Neural cell (in vitro differentiated cells): ENCODE measurements around the gene SYT11. TPM values are rescaled to one million over a fixed set of nuclear protein-coding genes. Genes with fewer than 3 reads are reported as not detected.

Experiments
- H2AFZ ChIP-seq: fragments of 200-600, 300-800 bp; sonication (generic), shearing (Covaris generic); 2 replicates; pipeline ENCODE4 v1.6.0; 2014; ENCODE audit warnings: low read depth, mild to moderate bottlenecking, antibody characterized with exemption, low read length, moderate library complexity
- H3F3A ChIP-seq: fragments of 200-600 bp; shearing (Covaris generic); 2 replicates; pipeline ENCODE4 v1.6.1; 2016; ENCODE audit warnings: mild to moderate bottlenecking, moderate library complexity, mixed read lengths, antibody characterized with exemption, low read length; ENCODE audit not compliant: insufficient read depth, poor library complexity, severe bottlenecking
- H3K27ac ChIP-seq: fragments of 200-600, 300-800 bp; sonication (generic), shearing (Covaris generic); 2 replicates; pipeline ENCODE4 v1.5.1; 2014; ENCODE audit warnings: mild to moderate bottlenecking, low read length, moderate library complexity
- H3K27me3 ChIP-seq: fragments of 300-800, 200-600 bp; sonication (generic), shearing (Covaris generic); 2 replicates; pipeline ENCODE4 v1.6.0; 2014; ENCODE audit warnings: mild to moderate bottlenecking, low read depth, low read length, moderate library complexity; ENCODE audit not compliant: insufficient read depth
- H3K36me3 ChIP-seq: fragments of 300-800, 200-600 bp; sonication (generic), shearing (Covaris generic); 2 replicates; pipeline ENCODE4 v1.5.1; 2014; ENCODE audit warnings: mild to moderate bottlenecking, antibody characterized with exemption, low read length, moderate library complexity; ENCODE audit not compliant: insufficient read depth
- H3K4me2 ChIP-seq: fragments of 300-800, 200-600 bp; sonication (generic), shearing (Covaris generic); 2 replicates; pipeline ENCODE4 v1.6.0; 2014; ENCODE audit warnings: mild to moderate bottlenecking, low read length
- H3K4me3 ChIP-seq: fragments of 300-800, 200-600 bp; sonication (generic), shearing (Covaris generic); 2 replicates; pipeline ENCODE4 v1.5.1; 2014; ENCODE audit warnings: mild to moderate bottlenecking, low read length, moderate library complexity
- H3K79me2 ChIP-seq: fragments of 200-600 bp; shearing (Covaris generic); replicated peaks from 2 replicates; pipeline ENCODE4 v1.6.0; 2014; ENCODE audit warnings: mild to moderate bottlenecking, low read length, moderate library complexity; ENCODE audit not compliant: insufficient read depth
- H3K9ac ChIP-seq: fragments of 300-800, 200-600 bp; sonication (generic), shearing (Covaris generic); 2 replicates; pipeline ENCODE4 v1.6.1; 2016; ENCODE audit warnings: mild to moderate bottlenecking, low read length, mixed read lengths
- H3K9me2 ChIP-seq: fragments of 200-600 bp; shearing (Covaris generic); 2 replicates; pipeline ENCODE4 v1.6.1; 2016; ENCODE audit warnings: mild to moderate bottlenecking, low read length, mixed read lengths; ENCODE audit not compliant: insufficient read depth
- H3K9me3 ChIP-seq: fragments of 200-600, 300-800 bp; sonication (generic), shearing (Covaris generic); 2 replicates; pipeline ENCODE4 v1.6.1; 2016; ENCODE audit warnings: mild to moderate bottlenecking, mixed run types, low read length, moderate library complexity, mixed read lengths
- H4K20me1 ChIP-seq: fragments of 200-600 bp; shearing (Covaris generic); 2 replicates; pipeline ENCODE4 v1.6.1; 2016; ENCODE audit warnings: mild to moderate bottlenecking, mixed run types; ENCODE audit not compliant: insufficient read depth
- CTCF ChIP-seq: fragments of 450-650 bp; IDR thresholded peaks from 2 replicates; pipeline ENCODE4 v1.5.1; 2014; ENCODE audit warnings: antibody characterized with exemption, mild to moderate bottlenecking, moderate library complexity; ENCODE audit not compliant: poor library complexity, severe bottlenecking
- EP300 ChIP-seq: fragments of 450-650 bp; conservative IDR thresholded peaks from 2 replicates; pipeline ENCODE4 v1.6.1; 2014; ENCODE audit warnings: antibody characterized with exemption, mild to moderate bottlenecking, moderate library complexity; ENCODE audit not compliant: poor library complexity, severe bottlenecking
- EZH2 ChIP-seq: fragments of 200-600, 300-800 bp; shearing (Covaris generic), sonication (generic); IDR thresholded peaks from 2 replicates; pipeline ENCODE4 v1.6.1; 2014; ENCODE audit warnings: antibody characterized with exemption, low read length, borderline replicate concordance, mild to moderate bottlenecking; ENCODE audit not compliant: insufficient read depth, poor library complexity, severe bottlenecking
- MXI1 ChIP-seq: fragments of 450-650 bp; conservative IDR thresholded peaks from 2 replicates; pipeline ENCODE4 v1.6.1; 2014; ENCODE audit warnings: antibody characterized with exemption, mild to moderate bottlenecking; ENCODE audit not compliant: poor library complexity, severe bottlenecking
- POLR2AphosphoS5 ChIP-seq: IDR thresholded peaks from 2 replicates; pipeline ENCODE4 v1.6.1; 2012
- RAD21 ChIP-seq: fragments of 450-650 bp; conservative IDR thresholded peaks from 2 replicates; pipeline ENCODE4 v1.6.1; 2014; ENCODE audit warnings: antibody characterized with exemption, mild to moderate bottlenecking, moderate library complexity
- REST ChIP-seq: IDR thresholded peaks from 2 replicates; pipeline ENCODE4 v1.6.1; 2012; ENCODE audit warnings: borderline replicate concordance
- SMC3 ChIP-seq: fragments of 450-650 bp; conservative IDR thresholded peaks from 2 replicates; pipeline ENCODE4 v1.6.1; 2014; ENCODE audit warnings: antibody characterized with exemption, mild to moderate bottlenecking, moderate library complexity; ENCODE audit not compliant: poor library complexity
- TAF1 ChIP-seq: IDR thresholded peaks from 2 replicates; pipeline ENCODE4 v1.6.1; 2012; ENCODE audit warnings: low read depth
- polyA plus RNA-seq: library from polyadenylated mRNA; depleted of rRNA; stranded (reverse); fragments of >200 nt; gene quantifications from 2 replicates; pipeline ENCODE4 v1.2.3, GENCODE V29; 2014

SYT11 gene
- polyA plus RNA-seq, 1 donor from 2014 or later = 122 TPM

GRCh38 chr1:155867766-155868165 is 8.4 kb downstream of the SYT11 start:
- Histone ChIP-seq H3K36me3 (peaks cover 8% of the 10 kb centered on the region), H4K20me1 (peaks cover 43% of the 10 kb centered on the region), H3K4me3 (peak overlapping the region; percentile 48)

GRCh38 chr1:155871390-155871789 is 12.0 kb downstream of the SYT11 start:
- Histone ChIP-seq H3K4me3 (peak overlapping the region; percentile 31), H3F3A (no peaks in the 10 kb centered on the region), H3K9ac (no peak overlapping the region), H2AFZ (no peak overlapping the region), H3K4me2 (no peak overlapping the region), H3K27me3 (no peaks in the 10 kb centered on the region), H3K27ac (no peak overlapping the region), H3K79me2 (peaks cover 91% of the 10 kb centered on the region), H3K36me3 (peaks cover 8% of the 10 kb centered on the region), H3K9me2 (no peaks in the 10 kb centered on the region), H3K9me3 (no peaks in the 10 kb centered on the region), H4K20me1 (peaks cover 57% of the 10 kb centered on the region)
- TF ChIP-seq MXI1 (no peak), EZH2 (no peak), SMC3 (no peak), EP300 (no peak), RAD21 (no peak), POLR2AphosphoS5 (no peak), CTCF (no peak), TAF1 (no peak)

More at GRCh38 chr1:155867766-155868165, 8.4 kb downstream of the SYT11 start:
- Histone ChIP-seq H3F3A (no peaks in the 10 kb centered on the region), H2AFZ (no peak overlapping the region), H3K27ac (no peak overlapping the region), H3K4me2 (no peak overlapping the region), H3K9ac (no peak overlapping the region), H3K9me2 (no peaks in the 10 kb centered on the region), H3K9me3 (no peaks in the 10 kb centered on the region), H3K79me2 (peaks cover 96% of the 10 kb centered on the region), H3K27me3 (no peaks in the 10 kb centered on the region)
- no peak for TF ChIP-seq RAD21
- TF ChIP-seq REST = no peak
- no peak for TF ChIP-seq CTCF
- no peak for TF ChIP-seq TAF1
- TF ChIP-seq MXI1 = no peak
- no peak for TF ChIP-seq POLR2AphosphoS5
- TF ChIP-seq EZH2 = no peak
- TF ChIP-seq SMC3 = no peak
- TF ChIP-seq EP300 = no peak
